ENCODE data around the gene CYB5D1.
"Not testable (repeated sequence)": the region's sequence is repeated elsewhere in the genome, so short reads cannot be mapped to it uniquely, and the experiment has no call there.

Gene CYB5D1

GRCh38 chr17:7856011-7856810 lies 1.6 kb upstream of the CYB5D1 start:
- peak in 1 of 3 donors; percentile 25 for DNase-seq (ENCODE audit: low read depth in 3 of 3, low spot score in 1 of 3)

- peak; percentile 80 to 89 (median 88) for DNase-seq (ENCODE audit: low read depth in 3 of 3, low spot score in 1 of 3)
These were observed 741 bp upstream of the CYB5D1 start, which contains the start of gene NAA38 for GRCh38 chr17:7856811-7857712. TSS of gene NAA38 (minus strand) at chr17:7857559. CDS start at chr17:7857463, 96 bp downstream.

- DNase-seq (ENCODE audit: low read depth in 3 of 3, low spot score in 1 of 3), result no peak
These were observed 663 bp downstream of the CYB5D1 start for GRCh38 chr17:7858522-7858810.

- no peak for DNase-seq (ENCODE audit: low read depth in 3 of 3, low spot score in 1 of 3)
These were observed 1.2 kb downstream of the CYB5D1 start for GRCh38 chr17:7859028-7859427.

- DNase-seq (ENCODE audit: low read depth in 3 of 3, low spot score in 1 of 3), result no peak
These were observed 5.1 kb downstream of the CYB5D1 start for GRCh38 chr17:7862692-7863437.

GRCh38 chr17:7864384-7864783 lies 6.6 kb downstream of the CYB5D1 start:
- DNase-seq (ENCODE audit: low read depth in 3 of 3, low spot score in 1 of 3), result not testable (repeated sequence)

GRCh38 chr17:7864995-7865650 lies 7.3 kb downstream of the CYB5D1 start:
- DNase-seq (ENCODE audit: low read depth in 3 of 3, low spot score in 1 of 3), result no peak

- DNase-seq (ENCODE audit: low read depth in 3 of 3, low spot score in 1 of 3), result no peak
These were observed 10.1 kb downstream of the CYB5D1 start for GRCh38 chr17:7867881-7868329.

- DNase-seq (ENCODE audit: low read depth in 3 of 3, low spot score in 1 of 3), result no peak
These were observed 15.2 kb downstream of the CYB5D1 start for GRCh38 chr17:7873051-7873450.

- no peak for DNase-seq (ENCODE audit: low read depth in 3 of 3, low spot score in 1 of 3)
These were observed 18.1 kb downstream of the CYB5D1 start for GRCh38 chr17:7875804-7876370.

- DNase-seq (ENCODE audit: low read depth in 3 of 3, low spot score in 1 of 3), result no peak
These were observed 20.4 kb downstream of the CYB5D1 start for GRCh38 chr17:7878234-7878633.

- DNase-seq (ENCODE audit: low read depth in 3 of 3, low spot score in 1 of 3), result no peak
These were observed 22.5 kb downstream of the CYB5D1 start for GRCh38 chr17:7880076-7880868.

GRCh38 chr17:7881276-7882054 lies 23.7 kb downstream of the CYB5D1 start:
- no peak for DNase-seq (ENCODE audit: low read depth in 3 of 3, low spot score in 1 of 3)

GRCh38 chr17:7882068-7882467 lies 24.3 kb downstream of the CYB5D1 start:
- DNase-seq (ENCODE audit: low read depth in 3 of 3, low spot score in 1 of 3), result no peak

- no peak for DNase-seq (ENCODE audit: low read depth in 3 of 3, low spot score in 1 of 3)
These were observed 24.8 kb downstream of the CYB5D1 start for GRCh38 chr17:7882629-7883028.

- no peak for DNase-seq (ENCODE audit: low read depth in 3 of 3, low spot score in 1 of 3)
These were observed 26.1 kb downstream of the CYB5D1 start for GRCh38 chr17:7883781-7884386.

- peak in 1 of 3 donors; percentile 32 for DNase-seq (ENCODE audit: low read depth in 3 of 3, low spot score in 1 of 3)
These were observed 27.0 kb downstream of the CYB5D1 start for GRCh38 chr17:7884581-7885366.
